Calu3 (cell line): ENCODE data around the gene MPND. TPM values are rescaled to one million over a fixed set of nuclear protein-coding genes. Genes with fewer than 3 reads are reported as not detected.

ENCODE experiments used
- BruUV-seq: library from RNA; stranded (reverse); fragments of 400-500 nt; replicated peaks from 2 replicates; lab custom pipeline; 2021; lab: Mats Ljungman, UMichigan
- CTCF ChIA-PET: fragments of 300-600 bp; sonication (Branson Sonifier 250); formaldehyde crosslinking; loops from one replicate; lab custom pipeline; 2022; ENCODE audit warnings: antibody characterized with exemption; lab: Charles Lee
- DNase-seq: peaks from one replicate; pipeline ENCODE4 v3.0.0; 2022
- H3K27ac Mint-ChIP-seq: one replicate; pipeline ENCODE4 v1.8.0; 2022; ENCODE audit warnings: mixed read lengths; ENCODE audit not compliant: unreplicated experiment
- H3K27me3 Mint-ChIP-seq: one replicate; pipeline ENCODE4 v1.8.0; 2022; ENCODE audit warnings: mixed read lengths; ENCODE audit not compliant: unreplicated experiment
- H3K36me3 Mint-ChIP-seq: one replicate; pipeline ENCODE4 v1.8.0; 2022; ENCODE audit warnings: mild to moderate bottlenecking, moderate library complexity, mixed read lengths; ENCODE audit not compliant: insufficient read depth, unreplicated experiment
- H3K4me1 Mint-ChIP-seq: one replicate; pipeline ENCODE4 v1.8.0; 2022; ENCODE audit warnings: mild to moderate bottlenecking, low read depth, mixed read lengths; ENCODE audit not compliant: unreplicated experiment
- H3K4me3 Mint-ChIP-seq: one replicate; pipeline ENCODE4 v1.8.0; 2022; ENCODE audit warnings: mild to moderate bottlenecking, low read depth, moderate library complexity, mixed read lengths; ENCODE audit not compliant: unreplicated experiment
- H3K9me3 Mint-ChIP-seq: one replicate; pipeline ENCODE4 v1.8.0; 2022; ENCODE audit warnings: low read depth, mixed read lengths; ENCODE audit not compliant: unreplicated experiment
- intact Hi-C: fragments of 100-400 bp; cut with micrococcal nuclease; formaldehyde crosslinking; loops from one replicate; pipeline ENCODE4 v1.10.0; 2022; ENCODE audit not compliant: unreplicated experiment
- total RNA-seq: library from RNA; stranded (reverse); gene quantifications from 2 replicates; pipeline ENCODE4 v1.2.3, GENCODE V29; 2022
- TF ChIP-seq, protein P1 (sequence below): fragments of 200-600 bp; IDR thresholded peaks from one replicate; pipeline ENCODE4 v1.8.0; 2022; ENCODE audit warnings: antibody characterized with exemption; ENCODE audit not compliant: unreplicated experiment

Gene MPND
- total RNA-seq, 1 experiment from 2014 or later = 21.1 TPM

DNA sequence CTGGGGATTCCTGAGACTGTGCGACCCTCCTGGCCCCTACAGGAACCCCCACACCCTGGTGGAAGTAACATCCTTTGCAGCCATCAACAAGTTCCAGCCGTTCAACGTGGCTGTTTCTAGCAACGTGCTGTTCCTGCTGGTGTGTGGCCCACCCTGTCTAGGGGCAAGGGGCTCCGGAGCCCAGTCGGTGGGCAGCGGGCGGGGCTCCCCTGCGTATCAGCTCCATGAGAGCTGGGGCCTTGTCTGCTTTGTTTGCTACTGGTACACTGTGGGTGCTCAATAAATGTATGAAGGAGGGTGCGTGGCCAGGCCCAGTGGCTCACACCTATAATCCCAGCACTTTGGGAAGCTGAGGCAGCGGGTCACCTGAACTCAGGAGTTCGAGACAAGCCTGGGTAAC, 10.9 kb downstream of the MPND start:
- DNase-seq = no peak
- BruUV-seq = no TSS peak
- Mint-ChIP-seq H3K4me1 (no peaks in the 10 kb centered on the region), H3K27ac (no peak overlapping the region), H3K27me3 (no peaks in the 10 kb centered on the region), H3K9me3 (no peaks in the 10 kb centered on the region), H3K36me3 (peaks cover 14% of the 10 kb centered on the region), H3K4me3 (no peak overlapping the region)
- intact Hi-C loops = no loop called here
- TF ChIP-seq, protein P1, sequence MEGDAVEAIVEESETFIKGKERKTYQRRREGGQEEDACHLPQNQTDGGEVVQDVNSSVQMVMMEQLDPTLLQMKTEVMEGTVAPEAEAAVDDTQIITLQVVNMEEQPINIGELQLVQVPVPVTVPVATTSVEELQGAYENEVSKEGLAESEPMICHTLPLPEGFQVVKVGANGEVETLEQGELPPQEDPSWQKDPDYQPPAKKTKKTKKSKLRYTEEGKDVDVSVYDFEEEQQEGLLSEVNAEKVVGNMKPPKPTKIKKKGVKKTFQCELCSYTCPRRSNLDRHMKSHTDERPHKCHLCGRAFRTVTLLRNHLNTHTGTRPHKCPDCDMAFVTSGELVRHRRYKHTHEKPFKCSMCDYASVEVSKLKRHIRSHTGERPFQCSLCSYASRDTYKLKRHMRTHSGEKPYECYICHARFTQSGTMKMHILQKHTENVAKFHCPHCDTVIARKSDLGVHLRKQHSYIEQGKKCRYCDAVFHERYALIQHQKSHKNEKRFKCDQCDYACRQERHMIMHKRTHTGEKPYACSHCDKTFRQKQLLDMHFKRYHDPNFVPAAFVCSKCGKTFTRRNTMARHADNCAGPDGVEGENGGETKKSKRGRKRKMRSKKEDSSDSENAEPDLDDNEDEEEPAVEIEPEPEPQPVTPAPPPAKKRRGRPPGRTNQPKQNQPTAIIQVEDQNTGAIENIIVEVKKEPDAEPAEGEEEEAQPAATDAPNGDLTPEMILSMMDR = no peak
- CTCF ChIA-PET = no interaction called here

DNA sequence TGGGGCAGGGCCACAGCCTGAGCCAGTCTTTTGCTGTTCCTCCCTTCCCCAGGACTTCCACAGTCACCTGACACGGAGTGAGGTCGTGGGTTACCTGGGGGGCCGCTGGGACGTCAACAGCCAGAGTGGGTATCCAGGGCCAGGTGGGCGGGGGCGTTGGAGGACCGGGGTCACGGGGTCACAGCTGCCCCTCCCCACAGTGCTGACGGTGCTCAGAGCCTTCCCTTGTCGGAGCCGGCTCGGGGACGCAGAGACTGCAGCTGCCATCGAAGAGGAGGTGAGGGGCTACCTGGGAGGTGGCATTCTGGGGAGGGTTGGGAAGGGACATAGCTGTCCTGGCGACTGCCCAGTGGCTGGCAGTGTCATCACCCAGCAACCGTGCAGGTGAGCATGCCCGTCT, 11.5 kb downstream of the MPND start:
- Mint-ChIP-seq H3K4me3 (no peak overlapping the region), H3K27me3 (no peaks in the 10 kb centered on the region), H3K4me1 (no peaks in the 10 kb centered on the region), H3K36me3 (peaks cover 14% of the 10 kb centered on the region), H3K27ac (no peak overlapping the region), H3K9me3 (no peaks in the 10 kb centered on the region)
- BruUV-seq = no TSS peak
- CTCF ChIA-PET = no interaction called here
- no peak for DNase-seq
- intact Hi-C loops = no loop called here
- TF ChIP-seq, protein P1 = no peak

DNA sequence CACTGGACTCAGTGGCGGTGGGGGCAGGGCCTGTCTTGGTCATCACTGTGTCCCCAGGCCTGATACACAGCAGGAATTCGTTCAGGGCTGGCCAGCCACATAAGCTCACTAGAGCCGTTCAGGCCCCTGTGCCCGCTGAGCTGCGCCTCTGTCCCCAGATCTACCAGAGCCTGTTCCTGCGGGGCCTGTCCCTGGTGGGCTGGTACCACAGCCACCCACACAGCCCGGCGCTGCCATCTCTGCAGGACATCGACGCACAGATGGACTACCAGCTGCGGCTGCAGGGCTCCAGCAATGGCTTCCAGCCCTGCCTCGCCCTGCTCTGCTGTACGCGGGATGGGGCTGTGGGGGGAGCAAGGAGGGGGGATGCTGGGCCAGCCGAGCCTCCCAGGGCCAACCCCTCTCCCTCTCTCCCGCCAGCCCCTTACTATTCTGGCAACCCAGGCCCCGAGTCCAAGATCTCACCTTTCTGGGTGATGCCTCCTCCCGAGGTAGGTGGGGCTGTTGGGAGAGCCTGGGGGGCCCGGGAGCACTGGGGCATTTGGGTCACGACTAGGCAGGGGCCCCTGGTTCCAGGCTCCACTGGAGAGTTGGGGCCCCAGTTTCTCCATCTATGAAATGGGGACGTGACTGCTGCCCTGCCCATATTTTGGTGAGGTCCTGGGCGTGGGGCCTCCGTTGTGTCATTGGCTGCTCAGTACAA, 13.9 kb downstream of the MPND start:
- Mint-ChIP-seq H3K9me3 (no peaks in the 10 kb centered on the region), H3K36me3 (peaks cover 25% of the 10 kb centered on the region), H3K27ac (no peak overlapping the region), H3K4me3 (no peak overlapping the region), H3K4me1 (no peaks in the 10 kb centered on the region), H3K27me3 (no peaks in the 10 kb centered on the region)
- CTCF ChIA-PET = no interaction called here
- no TSS peak for BruUV-seq
- intact Hi-C loops = no loop called here
- TF ChIP-seq, protein P1 = no peak
- no peak for DNase-seq

DNA sequence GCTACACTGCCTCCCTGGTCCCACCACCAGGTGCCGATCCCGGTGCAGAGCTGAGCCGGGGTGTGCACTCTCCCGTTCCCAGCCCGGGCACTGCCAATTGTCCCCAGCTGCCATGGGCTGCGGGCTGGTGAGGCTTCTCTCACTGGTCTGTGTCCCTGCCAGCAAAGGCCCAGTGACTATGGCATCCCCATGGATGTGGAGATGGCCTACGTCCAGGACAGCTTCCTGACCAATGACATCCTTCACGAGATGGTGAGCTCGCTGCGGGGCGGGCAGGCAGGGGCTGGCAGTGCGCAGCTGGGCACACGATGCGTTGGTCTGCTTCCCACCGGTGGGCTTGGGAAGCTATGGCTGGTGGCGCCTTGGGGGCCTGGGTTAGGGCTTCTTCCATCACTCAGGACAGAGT, 14.6 kb downstream of the MPND start:
- Mint-ChIP-seq H3K36me3 (peaks cover 22% of the 10 kb centered on the region), H3K4me1 (no peaks in the 10 kb centered on the region), H3K27ac (no peak overlapping the region), H3K27me3 (no peaks in the 10 kb centered on the region), H3K9me3 (no peaks in the 10 kb centered on the region), H3K4me3 (no peak overlapping the region)
- TF ChIP-seq, protein P1 = no peak
- intact Hi-C loops = no loop called here
- DNase-seq = no peak
- BruUV-seq = no TSS peak
- CTCF ChIA-PET = no interaction called here
